ENCODE results near the gene AHCY. TPM values are rescaled to one million over a fixed set of nuclear protein-coding genes. Genes with fewer than 3 reads are reported as not detected.
A peak's percentile ranks its signal among the peaks of the same experiment; 100 is the strongest.

Gene AHCY
- total and polyA plus RNA-seq, 7 experiments from 2014 or later: 19.1 to 62.9 (median 24.6) TPM

DNA sequence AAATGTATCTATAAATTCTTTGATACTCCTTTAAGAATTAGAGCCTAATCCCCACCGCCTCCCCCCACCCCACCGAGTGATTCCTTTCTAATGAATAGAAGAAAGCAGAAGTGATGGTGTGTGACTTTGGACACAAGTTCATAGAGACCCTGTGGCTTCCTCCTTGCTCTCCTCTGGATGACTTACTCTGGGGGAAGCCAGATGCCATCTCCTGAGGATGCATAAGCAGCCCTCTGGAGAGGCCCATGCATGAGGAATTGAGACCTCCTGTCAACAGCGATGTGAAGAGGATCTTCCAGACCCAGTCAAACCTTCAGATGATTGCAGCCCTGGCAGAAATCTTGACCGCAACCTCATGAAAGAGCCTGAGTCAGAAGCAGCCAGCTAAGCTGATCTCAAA is 21.1 kb downstream of the AHCY start:
- no peaks in the 10 kb centered on the region for H3K27me3 ChIP-seq (ENCODE audit: control insufficient read depth in 2 of 2, insufficient read depth in 2 of 2, low read length in 2 of 2)
- ChIA-PET POLR2A (interaction anchor here (0.6 kb wide), 1 partner anchor 135 kb away, joined by 3 read pairs; no protein-coding TSS in a partner anchor), CTCF (no interaction called here)
- H3K4me3 ChIP-seq (ENCODE audit: low read length): no peak overlapping the region
- ATAC-seq (no peak), DNase-seq (no peak)
- Mint-ChIP-seq H3K27me3 (no peaks in the 10 kb centered on the region), H3K4me3 (no peak overlapping the region), H3K4me1 (peaks cover 0 to 2% (median 0%) of the 10 kb centered on the region in 7 donors), H3K36me3 (peaks cover 7 to 59% (median 16%) of the 10 kb centered on the region in 5 donors), H3K27ac (no peak overlapping the region), H3K9me3 (no peaks in the 10 kb centered on the region)
- H3K36me3 ChIP-seq (ENCODE audit: control insufficient read depth in 2 of 3, insufficient read depth in 3 of 3, low read length in 3 of 3): peaks cover 0 to 53% (median 0%) of the 10 kb centered on the region in 3 experiments
- H3K27ac ChIP-seq (ENCODE audit: low read depth, low read length): no peak overlapping the region
- intact Hi-C loops (cut with micrococcal nuclease): no loop called here
- no peaks in the 10 kb centered on the region for H3K9me3 ChIP-seq (ENCODE audit: control insufficient read depth in 2 of 3, low read length in 3 of 3)
- H3K4me1 ChIP-seq (ENCODE audit: control insufficient read depth in 2 of 2, insufficient read depth in 2 of 2, low read length in 2 of 2): no peaks in the 10 kb centered on the region

DNA sequence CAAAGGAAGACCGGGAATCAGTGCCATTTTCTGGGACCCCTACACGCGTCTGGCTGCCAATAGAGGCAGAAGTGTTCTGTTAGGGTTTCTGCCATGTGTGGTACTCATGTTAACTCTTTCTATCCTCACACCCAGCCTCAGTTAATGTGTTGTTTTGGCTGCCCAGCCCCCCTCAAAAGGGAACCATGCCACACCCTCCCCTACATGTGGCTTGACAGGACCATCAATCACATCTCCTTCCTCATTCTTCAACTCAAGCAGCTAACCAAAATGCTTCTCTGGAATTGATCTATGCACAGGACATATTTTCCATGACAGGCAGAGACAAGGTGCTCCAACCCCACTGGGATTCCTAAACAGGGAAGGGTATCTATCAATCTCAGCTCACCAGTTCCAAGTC is 22.0 kb downstream of the AHCY start:
- H3K27me3 Mint-ChIP-seq: no peaks in the 10 kb centered on the region
- peaks cover 7 to 56% (median 16%) of the 10 kb centered on the region in 5 donors for H3K36me3 Mint-ChIP-seq
- Histone ChIP-seq H3K4me1 (ENCODE audit: control insufficient read depth in 2 of 2, insufficient read depth in 2 of 2, low read length in 2 of 2) (no peaks in the 10 kb centered on the region), H3K27me3 (ENCODE audit: control insufficient read depth in 2 of 2, insufficient read depth in 2 of 2, low read length in 2 of 2) (no peaks in the 10 kb centered on the region), H3K27ac (ENCODE audit: low read depth, low read length) (no peak overlapping the region), H3K4me3 (ENCODE audit: low read length) (no peak overlapping the region), H3K9me3 (ENCODE audit: control insufficient read depth in 2 of 3, low read length in 3 of 3) (no peaks in the 10 kb centered on the region), H3K36me3 (ENCODE audit: control insufficient read depth in 2 of 3, insufficient read depth in 3 of 3, low read length in 3 of 3) (peaks cover 0 to 53% (median 0%) of the 10 kb centered on the region in 3 experiments)
- intact Hi-C loops (cut with micrococcal nuclease): no loop called here
- H3K4me3 Mint-ChIP-seq: no peak overlapping the region
- ATAC-seq (no peak), DNase-seq (no peak)
- CTCF ChIA-PET: no interaction called here
- H3K27ac Mint-ChIP-seq: no peak overlapping the region
- H3K4me1 Mint-ChIP-seq: peaks cover 0 to 2% (median 0%) of the 10 kb centered on the region in 7 donors
- POLR2A ChIA-PET: no interaction called here
- no peaks in the 10 kb centered on the region for H3K9me3 Mint-ChIP-seq

DNA sequence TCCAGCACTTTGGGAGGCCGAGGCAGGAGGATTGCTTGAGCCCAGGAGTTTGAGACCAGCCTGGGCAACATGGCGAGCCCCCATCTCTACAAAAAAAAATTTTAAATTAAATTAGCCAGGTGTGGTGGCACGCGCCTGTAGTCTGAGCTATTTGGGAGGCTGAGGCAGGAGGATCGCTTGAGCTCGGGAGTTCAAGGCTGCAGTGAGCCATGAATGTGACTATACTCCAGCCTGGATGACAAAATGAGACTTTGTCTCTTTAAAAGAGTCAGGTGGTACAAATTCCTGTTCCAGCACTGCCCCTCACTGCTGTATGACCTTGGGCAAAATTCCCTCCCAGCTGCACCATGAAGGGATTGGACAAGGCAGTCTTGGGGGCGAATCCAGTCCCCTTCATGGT is 28.5 kb downstream of the AHCY start:
- ChIA-PET CTCF (no interaction called here), POLR2A (no interaction called here)
- H3K4me1 Mint-ChIP-seq: peaks cover 0 to 2% (median 0%) of the 10 kb centered on the region in 7 donors
- Histone ChIP-seq H3K4me3 (ENCODE audit: low read length) (no peak overlapping the region), H3K9me3 (ENCODE audit: control insufficient read depth in 2 of 3, low read length in 3 of 3) (no peaks in the 10 kb centered on the region), H3K27me3 (ENCODE audit: control insufficient read depth in 2 of 2, insufficient read depth in 2 of 2, low read length in 2 of 2) (no peaks in the 10 kb centered on the region), H3K27ac (ENCODE audit: low read depth, low read length) (no peak overlapping the region), H3K4me1 (ENCODE audit: control insufficient read depth in 2 of 2, insufficient read depth in 2 of 2, low read length in 2 of 2) (no peaks in the 10 kb centered on the region), H3K36me3 (ENCODE audit: control insufficient read depth in 2 of 3, insufficient read depth in 3 of 3, low read length in 3 of 3) (peaks cover 0 to 15% (median 0%) of the 10 kb centered on the region in 3 experiments)
- peaks cover 0 to 34% (median 9%) of the 10 kb centered on the region in 5 donors for H3K36me3 Mint-ChIP-seq
- DNase-seq (no peak), ATAC-seq (no peak)
- H3K27ac Mint-ChIP-seq: no peak overlapping the region
- no peaks in the 10 kb centered on the region for H3K27me3 Mint-ChIP-seq
- no peak overlapping the region for H3K4me3 Mint-ChIP-seq
- no peaks in the 10 kb centered on the region for H3K9me3 Mint-ChIP-seq
- intact Hi-C loops (cut with micrococcal nuclease): no loop called here

DNA sequence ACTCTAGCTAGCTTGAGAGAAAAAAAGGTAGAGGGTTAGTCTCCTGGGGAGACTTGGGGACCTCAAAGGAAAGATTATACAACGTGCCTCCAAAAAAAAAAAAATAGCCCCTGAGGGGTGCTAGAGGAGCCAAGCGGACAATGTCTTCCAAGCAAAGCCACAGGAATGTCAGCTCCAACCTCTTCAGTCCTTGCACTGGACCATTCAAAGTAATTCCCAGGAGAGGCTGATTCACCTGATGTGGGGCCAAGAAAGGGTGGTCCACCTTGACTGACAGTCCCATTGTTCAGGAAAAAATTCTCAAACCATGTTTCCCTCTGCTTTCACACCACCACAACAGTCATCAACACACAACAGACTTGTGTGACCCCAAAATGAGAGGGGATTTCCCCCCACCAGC is 31.2 kb downstream of the AHCY start:
- H3K27ac Mint-ChIP-seq: no peak overlapping the region
- H3K4me1 ChIP-seq (ENCODE audit: control insufficient read depth in 2 of 2, insufficient read depth in 2 of 2, low read length in 2 of 2): no peaks in the 10 kb centered on the region
- ATAC-seq (no peak), DNase-seq (no peak)
- no peak overlapping the region for H3K4me3 Mint-ChIP-seq
- H3K4me3 ChIP-seq (ENCODE audit: low read length): no peak overlapping the region
- peaks cover 0 to 17% (median 7%) of the 10 kb centered on the region in 5 donors for H3K36me3 Mint-ChIP-seq
- H3K4me1 Mint-ChIP-seq: peaks cover 0 to 5% (median 3%) of the 10 kb centered on the region in 7 donors
- H3K27me3 Mint-ChIP-seq: peaks cover 0 to 11% (median 0%) of the 10 kb centered on the region in 5 donors
- ChIA-PET CTCF (no interaction called here), POLR2A (no interaction called here)
- H3K9me3 Mint-ChIP-seq: no peaks in the 10 kb centered on the region
- H3K36me3 ChIP-seq (ENCODE audit: control insufficient read depth in 2 of 3, insufficient read depth in 3 of 3, low read length in 3 of 3): peaks cover 0 to 6% (median 0%) of the 10 kb centered on the region in 3 experiments
- intact Hi-C loops (cut with micrococcal nuclease): no loop called here
- H3K27ac ChIP-seq (ENCODE audit: low read depth, low read length): no peak overlapping the region
- no peaks in the 10 kb centered on the region for H3K27me3 ChIP-seq (ENCODE audit: control insufficient read depth in 2 of 2, insufficient read depth in 2 of 2, low read length in 2 of 2)
- H3K9me3 ChIP-seq (ENCODE audit: control insufficient read depth in 2 of 3, low read length in 3 of 3): no peaks in the 10 kb centered on the region

DNA sequence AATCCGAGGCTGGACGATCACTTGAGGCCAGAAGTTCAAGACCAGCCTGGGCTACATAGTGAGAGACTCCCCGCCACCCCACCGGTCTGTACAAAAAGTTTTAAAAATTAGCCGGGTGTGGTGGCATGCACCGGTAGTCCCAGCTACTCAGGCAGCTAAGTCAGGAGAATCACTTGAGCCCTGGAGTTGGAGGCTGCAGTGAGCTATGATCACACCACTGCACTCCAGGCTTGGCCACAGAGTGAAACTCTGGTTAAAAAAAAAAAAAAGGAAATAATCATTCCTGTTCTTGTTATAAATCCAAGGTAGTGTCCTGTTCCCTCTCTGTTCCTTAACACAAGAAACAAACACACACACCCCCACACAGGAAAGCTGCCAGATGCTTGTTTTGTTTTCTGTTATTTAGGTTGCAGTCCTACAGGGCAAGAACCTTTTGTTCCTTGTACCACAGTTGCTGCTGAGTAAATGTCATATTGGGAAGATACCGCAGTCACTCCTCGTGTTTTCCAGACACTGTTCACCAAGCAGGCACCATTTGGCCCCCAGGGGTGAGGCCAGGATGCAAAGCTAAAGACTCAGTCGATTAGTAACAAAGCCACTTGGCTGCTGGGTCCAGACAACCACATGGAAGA is 33.0 kb downstream of the AHCY start:
- Mint-ChIP-seq H3K9me3 (no peaks in the 10 kb centered on the region), H3K4me3 (peak overlapping the region in 1 of 10 donors; percentile 72), H3K4me1 (peaks cover 0 to 5% (median 3%) of the 10 kb centered on the region in 7 donors), H3K36me3 (peaks cover 0 to 14% (median 5%) of the 10 kb centered on the region in 5 donors), H3K27ac (no peak overlapping the region), H3K27me3 (peaks cover 0 to 12% (median 0%) of the 10 kb centered on the region in 5 donors)
- no peaks in the 10 kb centered on the region for H3K27me3 ChIP-seq (ENCODE audit: control insufficient read depth in 2 of 2, insufficient read depth in 2 of 2, low read length in 2 of 2)
- intact Hi-C loops (cut with micrococcal nuclease): no loop called here
- no peaks in the 10 kb centered on the region for H3K4me1 ChIP-seq (ENCODE audit: control insufficient read depth in 2 of 2, insufficient read depth in 2 of 2, low read length in 2 of 2)
- H3K36me3 ChIP-seq (ENCODE audit: control insufficient read depth in 2 of 3, insufficient read depth in 3 of 3, low read length in 3 of 3): no peaks in the 10 kb centered on the region
- CTCF ChIA-PET: no interaction called here
- H3K9me3 ChIP-seq (ENCODE audit: control insufficient read depth in 2 of 3, low read length in 3 of 3): no peaks in the 10 kb centered on the region
- POLR2A ChIA-PET: no interaction called here
- no peak overlapping the region for H3K27ac ChIP-seq (ENCODE audit: low read depth, low read length)
- ATAC-seq (no peak), DNase-seq (no peak)
- H3K4me3 ChIP-seq (ENCODE audit: low read length): no peak overlapping the region

DNA sequence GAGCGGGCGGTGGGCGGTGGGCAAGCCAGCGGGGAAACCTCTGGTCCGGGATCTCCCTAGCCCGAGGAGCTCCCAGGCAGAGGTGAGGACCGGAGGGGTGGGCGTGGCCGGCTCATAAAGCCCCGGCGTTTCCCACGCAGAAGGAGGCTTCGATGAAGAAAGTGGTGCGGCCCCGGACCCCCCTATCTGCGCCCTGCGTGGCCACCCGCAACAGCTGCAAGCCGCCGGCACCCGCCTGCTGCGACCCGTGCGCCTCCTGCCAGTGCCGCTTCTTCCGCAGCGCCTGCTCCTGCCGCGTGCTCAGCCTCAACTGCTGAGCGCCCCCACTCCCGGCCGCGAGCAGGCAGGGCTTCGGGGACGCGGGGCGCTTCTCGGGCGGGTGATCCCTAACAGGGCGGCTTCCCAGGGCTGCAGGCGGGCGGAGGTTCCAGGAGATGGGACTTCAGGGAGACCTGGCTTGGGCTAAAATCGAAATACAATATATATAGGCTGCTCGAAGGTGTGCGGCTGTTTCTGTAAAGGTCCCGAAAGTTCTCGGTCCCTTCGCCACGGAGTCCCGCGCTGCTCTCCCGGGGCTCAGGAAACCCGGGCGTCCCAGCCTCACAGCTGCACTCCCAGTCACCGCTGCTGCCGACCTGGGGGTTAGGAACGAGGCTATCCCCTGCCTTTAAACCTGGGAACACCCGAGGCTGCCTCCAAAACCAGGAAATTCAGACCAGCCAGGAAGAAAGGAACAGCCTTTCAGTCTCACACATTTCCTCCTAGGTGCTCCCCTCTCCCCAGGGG is 34.1 kb downstream of the AHCY start:
- Mint-ChIP-seq H3K36me3 (peaks cover 0 to 10% (median 5%) of the 10 kb centered on the region in 5 donors), H3K27ac (no peak overlapping the region), H3K4me1 (peaks cover 0 to 5% (median 3%) of the 10 kb centered on the region in 7 donors), H3K4me3 (peak overlapping the region; percentile 34 to 79 (median 70)), H3K27me3 (peaks cover 0 to 12% (median 0%) of the 10 kb centered on the region in 5 donors), H3K9me3 (no peaks in the 10 kb centered on the region)
- ATAC-seq (peak; percentile 75), DNase-seq (peak in 7 of 9 donors; percentile 9 to 39 (median 35))
- intact Hi-C loops (cut with micrococcal nuclease): no loop called here
- H3K27ac ChIP-seq (ENCODE audit: low read depth, low read length): no peak overlapping the region
- no peaks in the 10 kb centered on the region for H3K9me3 ChIP-seq (ENCODE audit: control insufficient read depth in 2 of 3, low read length in 3 of 3)
- H3K27me3 ChIP-seq (ENCODE audit: control insufficient read depth in 2 of 2, insufficient read depth in 2 of 2, low read length in 2 of 2): no peaks in the 10 kb centered on the region
- ChIA-PET CTCF (no interaction called here), POLR2A (no interaction called here)
- no peaks in the 10 kb centered on the region for H3K4me1 ChIP-seq (ENCODE audit: control insufficient read depth in 2 of 2, insufficient read depth in 2 of 2, low read length in 2 of 2)
- no peaks in the 10 kb centered on the region for H3K36me3 ChIP-seq (ENCODE audit: control insufficient read depth in 2 of 3, insufficient read depth in 3 of 3, low read length in 3 of 3)
- peak overlapping the region; percentile 33 for H3K4me3 ChIP-seq (ENCODE audit: low read length)

All from naive thymus-derived CD4-positive, alpha-beta T cell (primary cell).